Measurements from ENCODE around the gene BPTF. TPM values are rescaled to one million over a fixed set of nuclear protein-coding genes. Genes with fewer than 3 reads are reported as not detected.

Gene BPTF
- total and polyA plus RNA-seq, 2 of the 13 experiments (the other 11 are each of a cell fraction or from before 2014, with no cell fraction given): 43.5 to 66.1 TPM

DNA sequence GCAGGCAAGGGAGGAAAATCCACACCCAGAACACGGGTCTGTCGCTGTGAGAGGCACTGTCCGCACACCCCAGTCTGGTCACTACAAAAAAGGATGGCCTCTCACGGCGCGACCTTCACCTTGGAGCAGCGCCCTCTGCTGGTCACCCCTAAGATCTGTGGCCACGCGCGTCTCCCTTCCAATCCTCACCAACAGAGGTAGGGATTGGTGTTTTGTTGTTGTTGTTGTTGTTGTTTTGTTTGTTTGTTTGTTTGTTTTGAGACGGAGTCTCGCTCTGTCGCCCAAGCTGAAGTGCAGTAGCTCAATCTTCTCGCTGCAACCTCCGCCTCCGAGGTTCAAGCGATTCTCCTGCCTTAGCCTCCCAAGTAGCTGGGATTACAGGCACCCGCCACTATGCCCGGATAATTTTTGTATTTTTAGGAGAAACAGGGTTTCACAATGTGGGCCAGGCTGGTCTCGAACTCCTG, 185.9 kb downstream of the BPTF start (continued):
- TF ChIP-seq ZBTB2 (CRISPR knock-in tag; IDR thresholded peaks at IDR 0.05; ENCODE audit: low read depth) (no peak), ZNF460 (CRISPR knock-in tag; IDR thresholded peaks at IDR 0.05; ENCODE audit: borderline replicate concordance) (no peak), ZNF441 (CRISPR knock-in tag; IDR thresholded peaks at IDR 0.05; ENCODE audit: borderline replicate concordance) (no peak), ZNF724P (CRISPR knock-in tag; IDR thresholded peaks at IDR 0.05; ENCODE audit: borderline replicate concordance) (no peak), ISL2 (CRISPR knock-in tag; IDR thresholded peaks at IDR 0.05) (no peak), EHMT2 (IDR thresholded peaks at IDR 0.05; ENCODE audit: borderline replicate concordance, low read depth, low read length) (no peak), ZNF337 (CRISPR knock-in tag; IDR thresholded peaks at IDR 0.05; ENCODE audit: borderline replicate concordance, low read depth) (no peak), MEIS2 (CRISPR knock-in tag; IDR thresholded peaks at IDR 0.05) (no peak), ADNP (CRISPR knock-in tag; IDR thresholded peaks at IDR 0.05) (peak; percentile 29; the same call in 1 of the 2 replicates), CEBPZ (IDR thresholded peaks at IDR 0.05; ENCODE audit: low read length) (no peak), ZNF12 (CRISPR knock-in tag; IDR thresholded peaks at IDR 0.05) (no peak), ZNF331 (CRISPR knock-in tag; IDR thresholded peaks at IDR 0.05) (no peak), ESRRA (CRISPR knock-in tag; IDR thresholded peaks at IDR 0.05; ENCODE audit: low read depth) (peak; percentile 51; the same call in 1 of the 2 replicates), GABPB1 (CRISPR knock-in tag; IDR thresholded peaks at IDR 0.05) (0 out of 2 replicates have a peak, but pooled peaks have one; percentile 26), SMC3 (IDR thresholded peaks at IDR 0.05; ENCODE audit: low read length) (peak; percentile 25; the same call in 1 of the 2 replicates), ZNF572 (CRISPR knock-in tag; IDR thresholded peaks at IDR 0.05) (no peak), CENPT (CRISPR knock-in tag; IDR thresholded peaks at IDR 0.05; ENCODE audit: low read depth) (no peak)
- TF ChIP-seq, protein P1, sequence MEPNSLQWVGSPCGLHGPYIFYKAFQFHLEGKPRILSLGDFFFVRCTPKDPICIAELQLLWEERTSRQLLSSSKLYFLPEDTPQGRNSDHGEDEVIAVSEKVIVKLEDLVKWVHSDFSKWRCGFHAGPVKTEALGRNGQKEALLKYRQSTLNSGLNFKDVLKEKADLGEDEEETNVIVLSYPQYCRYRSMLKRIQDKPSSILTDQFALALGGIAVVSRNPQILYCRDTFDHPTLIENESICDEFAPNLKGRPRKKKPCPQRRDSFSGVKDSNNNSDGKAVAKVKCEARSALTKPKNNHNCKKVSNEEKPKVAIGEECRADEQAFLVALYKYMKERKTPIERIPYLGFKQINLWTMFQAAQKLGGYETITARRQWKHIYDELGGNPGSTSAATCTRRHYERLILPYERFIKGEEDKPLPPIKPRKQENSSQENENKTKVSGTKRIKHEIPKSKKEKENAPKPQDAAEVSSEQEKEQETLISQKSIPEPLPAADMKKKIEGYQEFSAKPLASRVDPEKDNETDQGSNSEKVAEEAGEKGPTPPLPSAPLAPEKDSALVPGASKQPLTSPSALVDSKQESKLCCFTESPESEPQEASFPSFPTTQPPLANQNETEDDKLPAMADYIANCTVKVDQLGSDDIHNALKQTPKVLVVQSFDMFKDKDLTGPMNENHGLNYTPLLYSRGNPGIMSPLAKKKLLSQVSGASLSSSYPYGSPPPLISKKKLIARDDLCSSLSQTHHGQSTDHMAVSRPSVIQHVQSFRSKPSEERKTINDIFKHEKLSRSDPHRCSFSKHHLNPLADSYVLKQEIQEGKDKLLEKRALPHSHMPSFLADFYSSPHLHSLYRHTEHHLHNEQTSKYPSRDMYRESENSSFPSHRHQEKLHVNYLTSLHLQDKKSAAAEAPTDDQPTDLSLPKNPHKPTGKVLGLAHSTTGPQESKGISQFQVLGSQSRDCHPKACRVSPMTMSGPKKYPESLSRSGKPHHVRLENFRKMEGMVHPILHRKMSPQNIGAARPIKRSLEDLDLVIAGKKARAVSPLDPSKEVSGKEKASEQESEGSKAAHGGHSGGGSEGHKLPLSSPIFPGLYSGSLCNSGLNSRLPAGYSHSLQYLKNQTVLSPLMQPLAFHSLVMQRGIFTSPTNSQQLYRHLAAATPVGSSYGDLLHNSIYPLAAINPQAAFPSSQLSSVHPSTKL (CRISPR knock-in tag; IDR thresholded peaks at IDR 0.05): peak; percentile 10; the same call in 1 of the 2 replicates
- TF ChIP-seq, protein P2, sequence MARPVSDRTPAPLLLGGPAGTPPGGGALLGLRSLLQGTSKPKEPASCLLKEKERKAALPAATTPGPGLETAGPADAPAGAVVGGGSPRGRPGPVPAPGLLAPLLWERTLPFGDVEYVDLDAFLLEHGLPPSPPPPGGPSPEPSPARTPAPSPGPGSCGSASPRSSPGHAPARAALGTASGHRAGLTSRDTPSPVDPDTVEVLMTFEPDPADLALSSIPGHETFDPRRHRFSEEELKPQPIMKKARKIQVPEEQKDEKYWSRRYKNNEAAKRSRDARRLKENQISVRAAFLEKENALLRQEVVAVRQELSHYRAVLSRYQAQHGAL (CRISPR knock-in tag; IDR thresholded peaks at IDR 0.05; ENCODE audit: not compliant biosample characterization): no peak
- TF ChIP-seq, protein P3, sequence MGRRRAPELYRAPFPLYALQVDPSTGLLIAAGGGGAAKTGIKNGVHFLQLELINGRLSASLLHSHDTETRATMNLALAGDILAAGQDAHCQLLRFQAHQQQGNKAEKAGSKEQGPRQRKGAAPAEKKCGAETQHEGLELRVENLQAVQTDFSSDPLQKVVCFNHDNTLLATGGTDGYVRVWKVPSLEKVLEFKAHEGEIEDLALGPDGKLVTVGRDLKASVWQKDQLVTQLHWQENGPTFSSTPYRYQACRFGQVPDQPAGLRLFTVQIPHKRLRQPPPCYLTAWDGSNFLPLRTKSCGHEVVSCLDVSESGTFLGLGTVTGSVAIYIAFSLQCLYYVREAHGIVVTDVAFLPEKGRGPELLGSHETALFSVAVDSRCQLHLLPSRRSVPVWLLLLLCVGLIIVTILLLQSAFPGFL (CRISPR knock-in tag; IDR thresholded peaks at IDR 0.05): no peak

Data from HepG2 (cell line).